ENCODE data around the gene CCDC85B.
A peak's percentile ranks its signal among the peaks of the same experiment; 100 is the strongest.

The CCDC85B gene

GRCh38 chr11:65869643-65870306 lies 20.7 kb upstream of the CCDC85B start:
- DNase-seq, result no peak

- no peak for DNase-seq
Measured at GRCh38 chr11:65870307-65870658, 20.2 kb upstream of the CCDC85B start.

GRCh38 chr11:65870706-65871681 lies 19.5 kb upstream of the CCDC85B start:
- peak; percentile 51 for DNase-seq

- no peak for DNase-seq
Measured at GRCh38 chr11:65871811-65872548, 18.5 kb upstream of the CCDC85B start.

GRCh38 chr11:65872586-65873317 lies 17.7 kb upstream of the CCDC85B start, which contains the start of gene EFEMP2:
TSS of gene EFEMP2 (minus strand) at chr11:65872800. CDS start at chr11:65872354, 446 bp downstream.
- peak; percentile 81 for DNase-seq

- peak; percentile 95 for DNase-seq
Measured at GRCh38 chr11:65873318-65874156, 16.9 kb upstream of the CCDC85B start.

GRCh38 chr11:65879617-65880016 lies 10.9 kb upstream of the CCDC85B start, which contains the start of gene CTSW:
TSS of gene CTSW (plus strand) at chr11:65879837. CDS start at chr11:65879855, 18 bp downstream.
- DNase-seq, result no peak

GRCh38 chr11:65880027-65880426 lies 10.4 kb upstream of the CCDC85B start:
- no peak for DNase-seq

- no peak for DNase-seq
Measured at GRCh38 chr11:65880844-65881421, 9.5 kb upstream of the CCDC85B start.

GRCh38 chr11:65882120-65883057 lies 8.1 kb upstream of the CCDC85B start:
- no peak for DNase-seq

GRCh38 chr11:65883058-65883761 lies 7.3 kb upstream of the CCDC85B start:
- DNase-seq, result no peak

GRCh38 chr11:65883786-65884715 lies 6.4 kb upstream of the CCDC85B start:
- no peak for DNase-seq

- DNase-seq, result peak; percentile 74
Measured at GRCh38 chr11:65884716-65885092, 5.8 kb upstream of the CCDC85B start.

- no peak for DNase-seq
Measured at GRCh38 chr11:65885231-65885630, 5.2 kb upstream of the CCDC85B start.

- DNase-seq, result no peak
Measured at GRCh38 chr11:65885808-65886536, 4.5 kb upstream of the CCDC85B start.

- DNase-seq, result no peak
Measured at GRCh38 chr11:65886826-65887722, 3.4 kb upstream of the CCDC85B start.
